Measurements from ENCODE around the gene SHC4.

DNA sequence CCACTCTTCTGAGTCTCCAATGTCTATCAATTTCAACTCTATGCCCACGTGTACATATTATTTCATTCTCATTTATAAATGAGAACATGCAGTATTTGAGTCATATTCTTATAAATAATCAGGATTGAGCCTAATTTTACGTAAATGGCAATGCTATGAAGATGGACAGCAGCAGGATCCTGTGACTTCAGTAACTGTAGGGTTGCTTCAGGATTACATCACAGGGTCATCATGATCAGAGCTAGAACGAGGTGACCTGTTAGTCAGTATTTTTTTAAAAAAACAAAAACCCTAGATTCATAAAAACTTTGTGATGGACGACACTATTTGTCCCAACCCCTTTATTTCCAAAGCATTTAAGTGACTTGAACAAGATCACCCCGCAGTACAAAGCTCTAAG is 21.8 kb downstream of the SHC4 start:
- TF ChIP-seq, protein P1, sequence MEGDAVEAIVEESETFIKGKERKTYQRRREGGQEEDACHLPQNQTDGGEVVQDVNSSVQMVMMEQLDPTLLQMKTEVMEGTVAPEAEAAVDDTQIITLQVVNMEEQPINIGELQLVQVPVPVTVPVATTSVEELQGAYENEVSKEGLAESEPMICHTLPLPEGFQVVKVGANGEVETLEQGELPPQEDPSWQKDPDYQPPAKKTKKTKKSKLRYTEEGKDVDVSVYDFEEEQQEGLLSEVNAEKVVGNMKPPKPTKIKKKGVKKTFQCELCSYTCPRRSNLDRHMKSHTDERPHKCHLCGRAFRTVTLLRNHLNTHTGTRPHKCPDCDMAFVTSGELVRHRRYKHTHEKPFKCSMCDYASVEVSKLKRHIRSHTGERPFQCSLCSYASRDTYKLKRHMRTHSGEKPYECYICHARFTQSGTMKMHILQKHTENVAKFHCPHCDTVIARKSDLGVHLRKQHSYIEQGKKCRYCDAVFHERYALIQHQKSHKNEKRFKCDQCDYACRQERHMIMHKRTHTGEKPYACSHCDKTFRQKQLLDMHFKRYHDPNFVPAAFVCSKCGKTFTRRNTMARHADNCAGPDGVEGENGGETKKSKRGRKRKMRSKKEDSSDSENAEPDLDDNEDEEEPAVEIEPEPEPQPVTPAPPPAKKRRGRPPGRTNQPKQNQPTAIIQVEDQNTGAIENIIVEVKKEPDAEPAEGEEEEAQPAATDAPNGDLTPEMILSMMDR (IDR thresholded peaks at IDR 0.05; ENCODE audit: insufficient read depth, low read length) = no peak
- no peak for TF ChIP-seq POLR2AphosphoS5 (IDR thresholded peaks at IDR 0.05; ENCODE audit: low read depth)
- TF ChIP-seq, protein P2, sequence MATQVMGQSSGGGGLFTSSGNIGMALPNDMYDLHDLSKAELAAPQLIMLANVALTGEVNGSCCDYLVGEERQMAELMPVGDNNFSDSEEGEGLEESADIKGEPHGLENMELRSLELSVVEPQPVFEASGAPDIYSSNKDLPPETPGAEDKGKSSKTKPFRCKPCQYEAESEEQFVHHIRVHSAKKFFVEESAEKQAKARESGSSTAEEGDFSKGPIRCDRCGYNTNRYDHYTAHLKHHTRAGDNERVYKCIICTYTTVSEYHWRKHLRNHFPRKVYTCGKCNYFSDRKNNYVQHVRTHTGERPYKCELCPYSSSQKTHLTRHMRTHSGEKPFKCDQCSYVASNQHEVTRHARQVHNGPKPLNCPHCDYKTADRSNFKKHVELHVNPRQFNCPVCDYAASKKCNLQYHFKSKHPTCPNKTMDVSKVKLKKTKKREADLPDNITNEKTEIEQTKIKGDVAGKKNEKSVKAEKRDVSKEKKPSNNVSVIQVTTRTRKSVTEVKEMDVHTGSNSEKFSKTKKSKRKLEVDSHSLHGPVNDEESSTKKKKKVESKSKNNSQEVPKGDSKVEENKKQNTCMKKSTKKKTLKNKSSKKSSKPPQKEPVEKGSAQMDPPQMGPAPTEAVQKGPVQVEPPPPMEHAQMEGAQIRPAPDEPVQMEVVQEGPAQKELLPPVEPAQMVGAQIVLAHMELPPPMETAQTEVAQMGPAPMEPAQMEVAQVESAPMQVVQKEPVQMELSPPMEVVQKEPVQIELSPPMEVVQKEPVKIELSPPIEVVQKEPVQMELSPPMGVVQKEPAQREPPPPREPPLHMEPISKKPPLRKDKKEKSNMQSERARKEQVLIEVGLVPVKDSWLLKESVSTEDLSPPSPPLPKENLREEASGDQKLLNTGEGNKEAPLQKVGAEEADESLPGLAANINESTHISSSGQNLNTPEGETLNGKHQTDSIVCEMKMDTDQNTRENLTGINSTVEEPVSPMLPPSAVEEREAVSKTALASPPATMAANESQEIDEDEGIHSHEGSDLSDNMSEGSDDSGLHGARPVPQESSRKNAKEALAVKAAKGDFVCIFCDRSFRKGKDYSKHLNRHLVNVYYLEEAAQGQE (IDR thresholded peaks at IDR 0.05; ENCODE audit: insufficient replicate concordance, low read depth) = no peak
- no peak for TF ChIP-seq SPI1 (IDR thresholded peaks at IDR 0.05; ENCODE audit: borderline replicate concordance, low read depth)
- no peak for TF ChIP-seq GABPA (IDR thresholded peaks at IDR 0.05; ENCODE audit: low read depth)
